GM18502 (cell line): ENCODE results near the gene FXYD1.

Experiments
- ATAC-seq: cut with Tn5 transposase; IDR thresholded peaks from one replicate; pipeline ENCODE4 v1.9.1; 2021; ENCODE audit warnings: mild to moderate bottlenecking; ENCODE audit not compliant: unreplicated experiment, poor library complexity

The FXYD1 gene

DNA sequence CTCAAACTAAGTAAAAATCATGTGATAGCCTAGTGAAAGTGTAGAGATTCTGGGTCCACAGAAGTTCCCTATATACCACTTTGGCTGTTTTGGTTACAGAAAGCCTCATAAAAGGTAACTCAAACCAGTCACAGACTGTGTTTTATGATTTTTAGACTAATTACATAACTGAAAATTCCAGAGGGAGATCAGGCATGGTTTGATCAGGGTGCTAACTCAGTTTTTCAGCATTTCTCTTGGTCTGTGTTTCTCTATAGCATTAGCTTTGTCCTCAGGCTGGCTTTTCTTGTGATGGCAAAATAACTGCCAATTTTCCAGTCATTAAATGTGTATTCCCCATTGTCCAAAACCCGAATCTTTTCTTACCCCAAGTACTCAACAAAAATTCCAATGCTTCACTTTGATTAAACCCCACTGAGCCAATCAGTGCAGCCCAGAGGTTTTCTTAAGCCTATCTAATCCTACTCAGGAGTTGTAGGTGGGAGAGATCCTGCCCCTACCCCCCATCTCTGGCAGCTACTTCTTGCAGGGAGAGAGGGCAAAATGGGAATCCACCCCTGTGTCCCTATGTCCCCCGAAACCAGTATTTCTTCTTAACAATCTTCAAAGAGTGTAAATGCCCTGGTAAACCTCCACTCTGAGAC, 31.6 kb upstream of the FXYD1 start:
- ATAC-seq, result no peak

DNA sequence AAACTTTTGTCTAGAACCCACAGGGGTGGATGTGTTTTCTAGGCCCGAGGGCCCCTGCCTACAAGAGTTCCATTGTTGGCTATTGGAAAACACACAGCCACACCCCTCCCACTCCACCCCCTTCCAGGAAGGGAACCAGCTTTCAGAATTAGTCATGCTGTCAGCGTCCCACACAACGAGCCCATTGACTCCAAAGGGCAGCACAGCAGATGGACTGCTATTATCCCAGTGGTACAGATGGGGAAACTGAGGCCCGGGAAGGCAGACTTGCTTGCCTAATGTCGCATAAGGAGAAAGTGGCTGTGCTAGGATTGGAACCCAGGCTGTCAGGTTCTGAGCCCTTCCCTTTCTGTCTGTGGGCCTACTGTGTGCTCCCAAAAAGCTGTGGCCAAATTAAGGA, 31.1 kb upstream of the FXYD1 start:
- no peak for ATAC-seq

- ATAC-seq, result no peak
Observed at GRCh38 chr19:35108730-35109129, 29.9 kb upstream of the FXYD1 start.

DNA sequence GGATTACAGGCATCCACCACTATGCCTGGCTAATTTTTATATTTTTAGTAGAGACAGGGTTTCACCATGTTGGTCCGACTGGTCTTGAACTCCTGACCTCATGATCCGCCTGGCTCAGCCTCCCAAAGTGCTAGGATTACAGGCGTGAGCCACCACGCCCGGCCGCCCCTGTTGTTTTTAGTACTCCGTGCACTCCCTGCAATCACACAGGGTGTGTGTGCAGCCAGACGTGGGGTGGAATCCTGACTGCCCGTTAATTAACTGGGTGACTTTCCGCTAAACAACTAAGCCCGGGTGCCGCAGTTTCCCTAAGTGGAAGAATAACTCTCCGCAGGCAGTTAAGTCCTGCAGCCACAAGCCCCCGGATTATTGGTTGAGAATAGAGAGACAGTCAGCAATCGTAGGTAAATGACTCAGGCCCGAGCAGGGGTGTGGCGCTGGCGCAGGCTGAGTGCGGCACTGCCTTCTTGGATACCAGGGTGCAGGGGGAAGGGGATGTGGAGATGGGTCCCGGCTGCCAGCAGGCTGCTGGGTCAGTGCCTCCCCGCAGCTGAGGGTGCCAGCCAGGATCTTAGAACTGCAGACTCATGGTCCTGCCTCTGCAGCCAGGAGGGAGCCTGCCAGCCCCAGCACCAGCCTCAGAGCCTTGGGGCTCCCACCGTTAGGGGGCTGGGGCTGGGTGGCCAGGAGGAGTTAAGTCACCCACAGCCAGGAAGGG, 29.1 kb upstream of the FXYD1 start:
- no peak for ATAC-seq

DNA sequence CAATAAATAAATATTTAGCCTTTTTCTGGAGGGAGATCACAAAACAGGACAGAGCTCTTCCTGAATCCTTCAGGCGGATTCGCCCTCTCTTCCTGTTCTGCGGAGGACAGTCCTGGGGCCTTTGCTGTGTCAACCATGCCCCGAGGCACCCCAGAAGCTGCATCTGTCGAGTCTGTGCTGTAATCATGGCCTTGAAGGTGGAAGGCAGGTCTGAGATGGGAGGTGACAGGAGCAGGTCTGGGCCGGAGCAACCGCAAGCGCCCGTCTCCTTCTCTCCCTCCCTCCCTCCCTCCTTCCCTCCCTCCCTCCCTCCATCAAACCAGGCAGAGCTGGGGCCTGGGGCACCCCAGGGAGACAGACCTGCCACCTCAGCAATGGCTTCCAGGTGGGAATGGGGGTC, 27.6 kb upstream of the FXYD1 start:
- no peak for ATAC-seq

GRCh38 chr19:35112995-35113688, 25.5 kb upstream of the FXYD1 start:
- ATAC-seq, result no peak

DNA sequence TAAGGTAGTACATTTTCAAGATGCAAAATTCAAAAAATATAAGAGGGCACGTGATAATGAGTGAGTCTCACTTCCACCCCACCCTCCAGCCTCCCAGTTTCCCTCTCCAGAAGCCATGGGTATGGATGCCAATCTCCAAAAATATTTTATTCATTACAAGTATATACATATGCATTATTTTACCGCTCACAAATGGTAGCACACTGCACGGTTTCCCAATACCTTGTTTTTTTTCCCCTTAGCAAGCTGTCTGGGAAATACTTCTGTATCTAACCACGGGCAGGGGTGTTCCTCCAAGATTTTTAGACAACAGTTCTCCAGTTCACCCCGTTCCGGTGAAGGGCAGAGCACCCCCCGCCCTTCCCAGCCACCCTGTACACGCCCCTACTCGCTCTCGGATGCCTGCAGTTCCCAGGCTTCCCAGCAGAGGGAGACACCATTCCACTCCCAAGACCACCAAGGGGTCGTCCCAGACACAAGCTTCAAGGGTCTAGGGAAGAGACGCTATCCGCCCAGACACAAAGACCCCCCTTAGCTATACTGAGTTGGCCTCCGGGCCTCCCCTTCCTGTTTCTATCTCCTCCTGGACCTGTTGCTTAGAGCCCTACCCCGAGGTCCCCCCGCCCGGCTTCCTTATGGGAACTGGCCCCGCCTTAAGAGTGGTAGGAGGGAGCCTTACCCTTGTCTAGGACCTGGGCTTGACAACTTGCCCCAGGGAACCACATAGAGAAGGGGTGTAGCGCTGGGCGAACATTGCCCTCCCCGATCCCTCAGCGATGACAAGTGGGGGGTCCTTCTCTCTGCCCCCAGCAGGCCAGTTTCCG, 24.1 kb upstream of the FXYD1 start:
- no peak for ATAC-seq

DNA sequence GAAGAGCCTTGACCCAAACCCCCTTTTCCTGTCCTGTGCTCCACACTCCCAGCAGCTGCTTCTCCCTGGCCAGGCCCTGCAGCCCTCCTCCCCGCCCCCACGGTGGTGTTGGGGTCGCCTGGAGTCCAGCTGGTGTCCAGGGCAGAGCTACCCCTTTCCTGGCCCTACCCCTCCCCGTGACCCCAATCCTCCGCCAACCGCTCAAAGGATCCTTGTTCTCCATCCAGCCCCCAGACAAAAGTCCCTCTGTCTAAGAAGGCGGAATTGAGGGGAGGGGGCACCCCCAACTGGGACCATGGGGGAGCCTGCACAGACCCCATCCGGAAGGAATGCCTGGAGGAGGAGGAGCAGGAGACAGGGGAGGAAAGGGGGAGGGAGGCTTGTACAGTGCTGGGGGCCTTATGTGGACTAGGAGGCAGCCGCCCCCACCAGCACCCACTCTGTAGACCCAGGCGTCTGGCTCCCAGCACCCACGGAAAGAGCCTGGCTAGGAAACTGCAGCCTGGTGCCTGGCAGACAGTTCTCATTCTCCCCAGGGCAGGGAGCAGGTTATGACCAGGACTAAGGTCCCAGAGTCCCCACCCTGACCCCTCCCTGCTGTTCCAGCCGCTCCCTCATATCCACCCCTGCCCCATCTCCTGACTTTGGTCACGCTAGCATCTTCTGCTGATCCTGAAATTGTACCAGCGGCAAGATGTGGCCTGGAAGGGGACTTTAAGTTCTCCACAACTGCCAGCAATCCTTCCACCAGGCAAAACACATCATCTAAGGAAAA, 23.3 kb upstream of the FXYD1 start, which contains the start of gene FXYD3:
FXYD3 (plus strand) TSS at position 647 of the 775 bp plus-strand sequence. CDS start 3,554 bp downstream, outside the sequence.
- ATAC-seq, result no peak

- no peak for ATAC-seq
Observed at GRCh38 chr19:35116072-35116801, 22.4 kb upstream of the FXYD1 start.

DNA sequence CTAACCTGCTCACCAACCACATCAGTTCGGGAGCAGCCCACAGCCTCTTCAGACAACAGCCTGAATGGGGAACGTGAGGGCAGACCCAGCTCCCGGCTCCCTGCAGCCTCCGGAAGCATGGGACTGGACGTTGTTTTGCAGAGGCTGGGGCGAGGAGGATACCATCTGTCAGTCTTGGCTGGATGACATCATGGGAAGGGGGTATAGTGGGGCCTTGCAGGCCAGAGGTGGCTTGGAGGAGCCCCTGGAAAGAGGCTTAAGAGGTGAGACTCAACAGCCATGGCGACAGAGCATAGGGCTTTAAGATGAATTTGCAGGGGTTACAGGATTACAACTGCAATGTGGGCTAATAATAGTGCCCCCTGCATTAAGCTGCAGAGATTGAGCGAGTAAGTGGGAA, 21.5 kb upstream of the FXYD1 start:
- ATAC-seq, result no peak

DNA sequence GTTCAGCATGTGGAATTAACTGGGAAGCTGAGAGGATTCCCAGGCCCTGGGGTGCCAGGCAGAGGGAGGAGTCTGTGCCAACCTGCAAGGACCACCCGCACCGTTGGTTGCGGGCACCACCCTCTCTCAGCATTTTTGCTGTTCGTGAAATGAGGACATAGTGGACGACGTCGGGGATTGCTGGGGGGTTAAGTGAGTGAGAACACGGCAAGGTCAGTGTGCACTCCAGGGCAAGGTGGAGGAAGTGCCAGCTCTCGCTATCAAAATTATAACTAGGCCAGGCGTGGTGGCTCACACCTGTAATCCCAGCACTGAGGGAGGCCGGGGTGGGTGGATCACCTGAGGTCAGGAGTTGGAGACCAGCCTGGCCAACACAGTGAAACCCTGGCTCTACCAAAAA, 20.8 kb upstream of the FXYD1 start:
- no peak for ATAC-seq

GRCh38 chr19:35118268-35119020, 20.2 kb upstream of the FXYD1 start:
- ATAC-seq, result no peak

GRCh38 chr19:35119091-35119490, 19.5 kb upstream of the FXYD1 start:
- no peak for ATAC-seq

DNA sequence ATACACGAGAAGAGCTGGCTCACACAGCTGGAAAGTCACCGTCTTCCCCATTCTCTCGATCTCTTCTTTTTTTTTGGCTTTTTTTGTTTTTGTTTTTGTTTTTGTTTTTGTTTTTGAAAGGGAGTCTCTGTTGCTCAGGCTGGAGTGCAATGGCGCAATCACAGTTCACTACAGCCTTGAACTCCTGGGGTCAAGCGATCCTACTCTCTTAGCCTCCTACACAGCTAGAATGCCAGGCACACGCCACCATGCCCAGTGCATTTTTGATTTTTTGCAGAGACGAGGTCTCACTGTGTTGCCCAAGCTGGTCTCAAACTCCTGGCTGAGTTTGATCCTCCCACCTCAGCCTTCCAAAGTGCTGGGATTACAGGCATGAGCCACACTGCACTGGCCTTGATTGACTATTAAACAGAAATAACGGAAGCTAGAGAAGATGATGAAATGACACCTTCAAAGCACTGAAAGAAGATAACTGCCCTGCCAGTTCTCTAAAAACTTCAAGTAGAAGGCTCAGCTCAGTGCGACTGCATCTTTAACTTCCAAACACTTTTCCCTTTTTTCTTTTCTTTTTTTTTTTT, 19.0 kb upstream of the FXYD1 start:
- ATAC-seq, result no peak

DNA sequence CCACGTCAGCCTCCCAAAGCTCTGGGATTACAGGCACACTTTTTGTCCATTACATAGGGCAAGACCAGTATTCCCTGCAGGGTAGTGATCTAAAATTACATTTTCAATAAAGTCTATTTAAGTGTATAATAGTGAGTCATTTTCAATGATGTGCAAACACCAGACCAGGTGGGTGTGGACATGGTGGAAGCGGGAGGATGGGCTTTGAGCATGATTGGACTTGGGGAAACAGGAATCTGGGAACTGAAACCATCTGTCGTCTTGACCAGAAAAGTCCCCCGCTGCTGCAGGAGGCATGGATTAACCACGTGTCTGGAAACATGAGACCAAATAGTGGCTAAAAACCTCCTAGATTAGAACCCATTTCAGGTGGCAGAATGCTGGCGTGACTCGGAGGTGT, 18.1 kb upstream of the FXYD1 start:
- ATAC-seq, result no peak

- no peak for ATAC-seq
Observed at GRCh38 chr19:35120898-35121297, 17.7 kb upstream of the FXYD1 start.

DNA sequence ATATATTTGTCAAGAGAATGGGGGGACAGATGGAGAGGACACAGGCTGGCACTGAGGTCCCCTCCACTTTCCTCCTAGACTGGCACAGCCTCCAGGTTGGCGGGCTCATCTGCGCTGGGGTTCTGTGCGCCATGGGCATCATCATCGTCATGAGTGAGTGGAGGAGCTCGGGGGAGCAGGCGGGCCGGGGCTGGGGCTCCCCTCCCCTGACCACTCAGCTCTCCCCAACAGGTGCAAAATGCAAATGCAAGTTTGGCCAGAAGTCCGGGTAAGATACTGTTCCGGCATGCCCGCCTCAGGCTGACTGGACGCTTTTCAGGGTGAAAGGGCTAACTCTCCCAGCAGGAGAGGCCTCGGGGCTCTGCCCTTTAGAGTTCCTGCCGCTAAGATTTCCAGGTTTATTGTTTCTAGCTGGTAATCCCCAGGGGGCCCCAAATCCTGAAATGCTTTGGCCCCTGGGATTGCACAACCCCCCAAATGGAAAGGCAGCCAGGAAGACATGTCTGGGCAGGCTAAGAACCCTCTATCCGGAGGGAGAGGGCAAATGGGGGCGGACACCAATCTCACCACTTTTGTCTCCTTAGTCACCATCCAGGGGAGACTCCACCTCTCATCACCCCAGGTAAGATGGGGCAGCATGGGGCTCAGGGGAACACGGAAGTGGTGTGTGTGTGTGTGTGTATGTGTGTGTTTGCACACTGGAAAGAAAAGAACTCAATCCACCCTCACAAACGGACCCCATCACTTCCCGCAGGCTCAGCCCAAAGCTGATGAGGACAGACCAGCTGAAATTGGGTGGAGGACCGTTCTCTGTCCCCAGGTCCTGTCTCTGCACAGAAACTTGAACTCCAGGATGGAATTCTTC, 15.7 kb upstream of the FXYD1 start:
- no peak for ATAC-seq
